SIG-M5 (cell line): ENCODE results near the gene SCYL2.
"Not testable (repeated sequence)": the region's sequence is repeated elsewhere in the genome, so short reads cannot be mapped to it uniquely, and the experiment has no call there.

Experiments
- DNase-seq: peaks from one replicate; lab custom pipeline; 2025; lab: John Stamatoyannopoulos, UW

The SCYL2 gene

DNA sequence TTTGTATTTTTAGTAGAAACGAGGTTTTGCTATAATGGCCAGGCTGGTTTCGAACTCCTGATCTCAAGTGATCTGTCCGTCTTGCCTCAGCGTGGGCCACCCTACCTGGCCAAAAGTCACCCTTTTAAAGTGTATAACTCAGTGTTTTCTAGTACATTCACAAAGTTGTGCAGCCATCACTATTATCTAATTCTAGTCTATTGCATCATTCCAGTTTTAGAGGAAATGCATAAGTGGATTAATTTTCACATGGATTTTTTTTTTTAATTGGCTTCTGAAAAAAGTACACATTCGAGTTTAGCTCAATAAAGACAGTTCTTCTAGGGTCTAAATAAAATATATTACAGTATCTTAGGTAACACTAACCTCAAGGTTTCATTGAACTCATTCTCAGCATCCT lies 3.8 kb upstream of the SCYL2 start:
- no peak for DNase-seq

GRCh38 chr12:100265107-100265506 lies 1.9 kb upstream of the SCYL2 start:
- DNase-seq = not testable (repeated sequence)

GRCh38 chr12:100265732-100266584 lies 1.0 kb upstream of the SCYL2 start:
- DNase-seq = no peak

DNA sequence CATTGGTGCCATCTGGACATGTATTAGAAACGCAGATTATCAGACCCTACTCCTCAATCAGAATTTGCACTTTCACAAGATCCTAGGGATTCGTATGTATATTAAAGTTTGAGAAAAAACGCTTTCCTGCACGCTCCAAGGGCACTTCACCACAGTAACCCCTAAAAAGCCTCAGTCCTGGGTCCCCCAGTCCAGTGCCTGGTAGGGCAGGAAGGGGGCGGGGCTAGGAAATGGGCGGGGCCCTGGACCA lies 467 bp upstream of the SCYL2 start:
- no peak for DNase-seq

DNA sequence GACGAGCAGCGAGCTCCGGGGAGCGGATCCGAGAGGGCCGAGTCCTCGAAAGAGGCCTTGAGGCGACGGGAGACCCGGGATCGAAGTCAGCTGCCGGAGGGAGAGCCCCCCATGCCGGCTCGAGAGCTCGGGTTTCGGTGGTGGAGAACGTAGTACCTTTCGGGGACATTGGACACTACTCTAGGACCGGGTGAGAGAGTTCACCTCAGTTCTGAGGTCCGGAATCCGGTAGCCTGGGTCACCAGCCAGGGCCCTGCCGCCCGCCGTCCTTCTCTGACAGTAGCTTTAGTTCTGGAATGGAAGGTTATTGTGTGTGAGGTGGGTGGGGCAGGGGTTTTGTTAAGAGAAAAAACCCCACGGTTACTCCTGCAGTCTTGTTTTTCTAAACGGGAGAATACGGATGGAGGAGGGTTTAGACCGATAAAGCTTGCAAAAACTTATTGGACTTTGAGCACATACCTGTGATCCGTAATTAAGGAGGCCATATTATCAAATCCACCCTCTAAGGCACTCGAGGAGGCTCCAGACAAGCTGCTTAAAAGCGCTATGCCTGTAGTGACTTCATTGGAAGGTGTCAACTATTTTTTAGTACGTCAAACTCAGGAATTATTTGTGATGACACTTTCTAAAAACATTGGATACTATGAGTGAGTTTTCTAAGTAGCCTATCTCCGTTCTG lies 765 bp downstream of the SCYL2 start:
- DNase-seq = no peak

DNA sequence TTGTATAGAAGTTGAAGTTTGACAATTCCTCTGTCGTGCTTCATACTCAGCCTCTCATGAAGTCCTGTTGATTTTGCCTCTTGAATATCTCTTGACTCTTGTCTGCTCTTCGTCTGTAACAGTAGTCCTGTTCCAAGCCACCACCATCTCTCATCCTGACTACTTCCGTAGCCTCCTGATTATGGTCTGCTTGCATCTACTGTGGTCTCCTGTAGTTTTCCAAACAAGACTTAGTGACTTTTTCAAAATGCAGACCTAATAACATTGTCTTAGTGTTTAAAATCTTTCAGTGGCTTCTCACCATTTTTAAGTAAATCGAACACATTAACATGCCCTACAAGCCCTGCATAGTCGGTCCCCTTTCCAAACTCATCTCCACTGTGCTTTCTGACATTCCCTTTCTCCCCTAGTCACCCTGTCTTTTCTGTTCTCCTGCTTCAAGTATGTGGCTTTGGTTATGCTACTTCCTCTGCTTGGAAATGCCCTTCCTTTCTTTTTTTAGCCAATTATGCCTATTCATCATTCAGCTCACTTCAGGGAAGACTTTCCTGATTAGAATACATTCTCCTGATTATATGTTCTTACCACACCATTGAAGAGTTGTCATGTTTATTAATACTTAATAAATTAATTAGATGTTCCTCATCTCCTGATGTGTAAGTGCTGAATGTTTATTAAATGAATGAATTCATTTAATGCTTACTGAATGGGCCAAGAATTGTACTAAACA lies 2.0 kb downstream of the SCYL2 start:
- no peak for DNase-seq

DNA sequence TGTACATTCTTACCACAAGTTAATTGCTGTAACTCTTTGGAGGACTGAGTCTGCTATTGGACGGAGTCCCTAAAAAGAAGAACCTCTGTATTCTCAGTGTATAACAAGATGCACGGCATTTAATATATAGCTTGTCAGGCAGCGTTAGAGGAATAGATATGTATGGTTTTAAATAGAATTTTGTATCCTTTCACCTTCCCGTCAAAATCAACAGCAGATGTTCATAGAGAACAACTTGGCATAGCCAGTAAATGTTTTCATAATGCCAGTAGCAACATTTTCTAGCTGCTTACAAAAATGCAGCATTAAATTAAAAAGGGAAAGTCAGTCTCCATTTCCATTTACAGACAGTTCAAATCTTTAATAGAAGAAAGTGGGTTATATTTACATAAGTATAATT lies 6.8 kb downstream of the SCYL2 start:
- no peak for DNase-seq

DNA sequence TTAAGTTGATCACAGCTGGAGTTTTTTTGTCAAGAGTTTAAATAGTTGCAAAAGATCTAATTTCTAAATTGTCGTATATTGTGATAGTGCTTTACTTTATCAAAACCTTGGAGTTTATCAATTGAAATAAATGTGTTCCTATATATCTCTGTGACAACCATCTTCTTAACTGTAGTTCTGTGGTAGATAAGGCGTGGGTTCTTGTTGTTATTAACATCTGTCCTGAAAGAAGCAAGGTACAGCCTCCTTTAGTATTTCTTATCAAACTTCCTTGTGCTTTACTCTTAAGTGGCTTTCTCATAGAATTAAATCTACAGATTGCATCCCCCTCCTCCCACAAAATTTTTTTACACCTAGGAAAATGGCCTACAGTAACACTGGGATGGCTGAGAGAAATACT lies 7.3 kb downstream of the SCYL2 start:
- no peak for DNase-seq

DNA sequence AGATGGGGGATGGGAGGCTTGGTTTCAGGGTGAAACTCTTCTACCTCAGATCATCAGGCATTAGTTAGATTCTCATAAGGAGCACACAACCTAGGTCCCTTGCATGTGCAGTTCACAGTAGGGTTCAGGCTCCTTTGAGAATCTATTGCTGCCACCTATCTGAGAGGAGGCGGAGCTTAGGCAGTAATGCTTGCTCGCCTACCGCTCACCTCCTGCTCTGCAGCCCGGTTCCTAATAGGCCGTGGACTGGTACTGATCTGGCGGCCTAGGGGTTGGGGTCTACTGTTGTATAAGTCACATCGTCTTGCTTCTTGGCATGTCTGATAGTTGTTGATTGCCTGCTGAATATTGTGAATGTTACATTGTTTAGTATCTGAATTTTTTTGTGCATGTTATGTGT lies 12.2 kb downstream of the SCYL2 start:
- DNase-seq = no peak

- DNase-seq = no peak
Measured at GRCh38 chr12:100279607-100280244, 12.7 kb downstream of the SCYL2 start.

DNA sequence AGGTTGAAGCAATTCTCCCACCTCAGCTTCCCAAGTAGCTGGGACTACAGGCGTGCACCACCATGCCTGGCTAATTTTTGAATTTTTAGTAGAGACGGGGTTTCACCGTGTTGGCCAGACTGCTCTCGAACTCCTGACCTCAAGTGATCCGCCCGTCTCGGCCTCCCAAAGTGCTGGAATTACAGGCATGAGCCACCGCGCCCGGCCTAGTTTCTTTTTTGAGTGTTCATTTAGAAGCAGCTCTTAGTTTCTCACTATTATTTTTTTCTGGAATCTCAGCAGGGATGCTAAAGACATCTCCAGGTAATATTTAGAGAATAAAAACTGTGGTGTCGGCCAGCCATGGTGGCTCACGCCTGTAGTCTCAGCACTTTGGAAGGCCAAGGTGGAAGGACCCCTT lies 17.6 kb downstream of the SCYL2 start:
- not testable (repeated sequence) for DNase-seq

- DNase-seq = no peak
Measured at GRCh38 chr12:100289038-100289437, 22.1 kb downstream of the SCYL2 start.

- DNase-seq = no peak
Measured at GRCh38 chr12:100290016-100290415, 23.0 kb downstream of the SCYL2 start.

DNA sequence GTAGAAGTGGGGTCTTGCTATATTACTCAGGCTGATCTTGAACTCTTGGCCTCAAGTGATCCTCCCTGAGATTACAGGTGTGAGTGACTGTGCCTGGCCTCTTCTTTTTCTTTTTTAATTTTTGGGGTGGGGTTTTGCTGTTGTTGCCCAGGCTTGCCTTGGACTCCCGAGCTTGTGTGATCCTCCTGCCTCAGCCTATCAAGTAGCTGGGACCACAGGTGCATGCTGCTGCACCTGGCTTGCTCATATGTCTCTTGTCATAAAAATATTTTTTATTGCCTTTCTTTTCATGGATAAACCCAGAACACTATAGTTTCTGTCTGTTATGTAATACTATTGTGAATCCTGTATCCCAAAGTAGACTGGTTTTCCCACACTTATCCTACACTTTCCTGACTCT lies 26.0 kb downstream of the SCYL2 start:
- no peak for DNase-seq

DNA sequence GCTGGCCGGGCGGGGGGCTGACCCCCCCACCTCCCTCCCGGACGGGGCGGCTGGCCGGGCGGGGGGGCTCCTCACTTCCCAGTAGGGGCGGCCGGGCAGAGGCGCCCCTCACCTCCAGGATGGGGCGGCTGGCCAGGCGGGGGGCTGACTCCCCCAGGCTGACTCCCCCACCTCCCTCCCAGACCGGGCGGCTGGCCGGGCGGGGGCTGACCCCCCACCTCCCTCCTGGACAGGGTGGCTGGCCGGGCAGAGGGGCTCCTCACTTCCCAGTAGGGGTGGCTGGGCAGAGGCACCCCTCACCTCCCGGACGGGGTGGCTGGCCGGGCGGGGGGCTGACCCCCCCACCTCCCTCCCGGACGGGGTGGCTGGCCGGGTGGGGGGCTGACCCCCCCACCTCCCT lies 27.4 kb downstream of the SCYL2 start:
- DNase-seq = not testable (repeated sequence)

- no peak for DNase-seq
Measured at GRCh38 chr12:100295764-100296555, 29.0 kb downstream of the SCYL2 start.

- DNase-seq = no peak
Measured at GRCh38 chr12:100302081-100302480, 35.1 kb downstream of the SCYL2 start.

- DNase-seq = no peak
Measured at GRCh38 chr12:100303831-100304230, 36.9 kb downstream of the SCYL2 start.

DNA sequence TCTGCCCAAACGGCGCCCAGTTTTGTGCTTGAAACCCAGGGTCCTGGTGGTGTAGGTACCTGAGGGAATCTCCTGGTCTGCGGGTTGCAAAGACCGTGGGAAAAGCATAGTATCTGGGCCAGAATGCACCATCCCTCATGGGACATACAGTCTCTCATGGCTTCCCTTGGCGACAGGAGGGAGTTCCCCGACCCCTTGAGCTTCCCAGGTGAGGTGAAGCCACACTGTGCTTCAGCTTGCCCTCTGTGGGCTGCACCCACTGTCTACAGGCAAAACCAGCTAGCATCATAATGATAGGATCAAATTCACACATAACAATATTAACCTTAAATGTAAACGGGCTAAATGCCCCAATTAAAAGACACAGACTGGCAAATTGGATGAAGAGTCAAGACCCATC lies 37.4 kb downstream of the SCYL2 start:
- DNase-seq = not testable (repeated sequence)

DNA sequence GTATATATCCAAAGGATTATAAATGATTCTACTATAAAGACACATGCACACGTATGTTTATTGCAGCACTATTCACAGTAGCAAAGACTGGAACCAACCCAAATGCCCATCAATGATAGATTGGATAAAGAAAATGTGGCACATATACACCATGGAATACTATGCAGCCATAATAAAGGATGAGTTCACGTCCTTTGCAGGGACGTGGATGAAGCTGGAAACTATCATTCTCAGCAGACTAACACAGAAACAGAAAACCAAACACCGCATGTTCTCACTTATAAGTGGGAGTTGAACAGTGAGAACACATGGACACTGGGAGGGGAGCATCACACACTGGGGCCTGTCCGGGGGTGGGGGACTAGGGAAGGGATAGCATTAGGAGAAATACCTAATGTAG lies 41.2 kb downstream of the SCYL2 start:
- not testable (repeated sequence) for DNase-seq

- no peak for DNase-seq
Measured at GRCh38 chr12:100311317-100311716, 44.3 kb downstream of the SCYL2 start.

DNA sequence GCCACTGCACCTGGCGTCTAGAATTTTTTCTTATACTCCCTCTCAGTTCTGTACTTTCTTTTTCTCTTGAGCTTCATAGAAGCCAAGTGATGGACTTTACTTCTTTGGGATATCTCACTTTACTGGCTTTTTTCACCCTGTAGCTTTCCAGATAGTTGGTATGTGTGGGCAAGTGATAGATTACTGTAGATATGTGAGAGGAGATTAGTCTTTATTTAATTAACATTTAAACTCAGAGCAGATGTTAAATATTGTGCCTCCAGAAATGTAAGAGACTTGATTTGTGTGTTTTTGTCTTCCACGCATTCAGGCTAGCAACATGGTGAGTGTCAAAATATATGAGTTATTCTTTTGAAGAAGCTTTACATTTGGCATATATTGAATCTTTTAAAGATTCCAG lies 50.4 kb downstream of the SCYL2 start:
- DNase-seq = no peak
